ENCODE measurements around the gene RHOJ. TPM values are rescaled to one million over a fixed set of nuclear protein-coding genes. Genes with fewer than 3 reads are reported as not detected.

RHOJ gene
- total and polyA plus RNA-seq, 2 donors (not counting 3 experiments of a cell fraction or from before 2014, with no cell fraction given), result 191 to 486 TPM

- H3K9me1 ChIP-seq (replicated peaks; ENCODE audit: control insufficient read depth, extremely low read depth, insufficient read depth, low read length), result no peaks in the 10 kb centered on the region
- dilution Hi-C loops (cut with MboI; ENCODE audit: extremely low pct_ligation_motif_present, low sequenced_read_pairs), result no loop called here
- no peak overlapping the region for H3K9ac ChIP-seq (replicated peaks; ENCODE audit: extremely low read depth, insufficient read depth, low read length)
- no peak overlapping the region for H3K4me2 ChIP-seq (ENCODE audit: insufficient read depth, low read length)
- peak; percentile 87 for FAIRE-seq
- peak; percentile 64 for DNase-seq (ENCODE audit: low read depth, low spot score)
- no peak overlapping the region for H2AFZ ChIP-seq (ENCODE audit: low read depth, low read length)
- BruUV-seq (replicated peaks), result no TSS peak
- ChIA-PET POLR2A (no interaction called here), CTCF (interaction anchor here (0.6 to 4.8 kb wide), 11 partner anchors 15 to 441 kb away, joined by 3 to 70 read pairs (median 4); partner anchors contain the start of gene RHOJ)
- H4K20me1 ChIP-seq (replicated peaks; ENCODE audit: control insufficient read depth, extremely low read depth, insufficient read depth, low read length), result no peaks in the 10 kb centered on the region
- H3K4me3 ChIP-seq (replicated peaks in 1 of 3; ENCODE audit: insufficient read depth in 1 of 3, low read depth in 1 of 3, low read length in 3 of 3), result no peak overlapping the region
- TF ChIP-seq JUN (IDR thresholded peaks at IDR 0.05; ENCODE audit: borderline replicate concordance, insufficient read depth, insufficient read length, low read depth) (peak; percentile 16), GATA2 (IDR thresholded peaks at IDR 0.05; ENCODE audit: insufficient read depth, insufficient read length, low read depth, low read length) (peak; percentile 66), CTCF (IDR thresholded peaks at IDR 0.05; ENCODE audit: extremely low read depth in 1 of 2, insufficient read depth in 1 of 2, low read depth in 1 of 2, low read length in 2 of 2) (peak; percentile 56 to 63), EZH2 (IDR thresholded peaks at IDR 0.05; ENCODE audit: borderline replicate concordance, low read depth, low read length, severe bottlenecking) (no peak)
- H3K27ac ChIP-seq (ENCODE audit: insufficient read depth, low read depth, low read length), result no peak overlapping the region
- peaks cover 3% of the 10 kb centered on the region for H3K4me1 ChIP-seq (ENCODE audit: control insufficient read depth, extremely low read depth, insufficient read depth, low read length)
- intact Hi-C loops (cut with micrococcal nuclease), result loop anchor here (1.0 to 5.0 kb wide), 3 partner anchors 72 to 234 kb away; partner anchors contain the start of gene RHOJ
- no peaks in the 10 kb centered on the region for H3K27me3 ChIP-seq (ENCODE audit: control insufficient read depth in 2 of 2, insufficient read depth in 2 of 2, low read length in 2 of 2)
- H3K36me3 ChIP-seq (ENCODE audit: control insufficient read depth in 2 of 2, extremely low read depth in 1 of 2, insufficient read depth in 2 of 2, low read length in 2 of 2), result peaks cover 23 to 30% of the 10 kb centered on the region in 2 experiments
- H3K79me2 ChIP-seq (ENCODE audit: control insufficient read depth, insufficient read depth, low read length), result peaks cover 58% of the 10 kb centered on the region
- no peaks in the 10 kb centered on the region for H3K9me3 ChIP-seq (replicated peaks; ENCODE audit: control insufficient read depth, insufficient read depth, low read length)
Observed at GRCh38 chr14:63276492-63277342, 72.5 kb downstream of the RHOJ start.

All from endothelial cell of umbilical vein (primary cell).